ENCODE measurements around the gene SH2B2.

SH2B2 gene

GRCh38 chr7:102286237-102287110, at the start of gene SH2B2:
TSS of gene SH2B2 (plus strand) at chr7:102286868. CDS start at chr7:102300551, 13,683 bp downstream.
- peak; percentile 86 for DNase-seq

- DNase-seq: no peak
These were observed 47.4 kb upstream of the SH2B2 start for GRCh38 chr7:102239206-102239820.

- no peak for DNase-seq
These were observed 45.2 kb upstream of the SH2B2 start for GRCh38 chr7:102241431-102241830.

- DNase-seq: no peak
These were observed 42.1 kb upstream of the SH2B2 start for GRCh38 chr7:102244601-102245000.

- DNase-seq: no peak
These were observed 38.6 kb upstream of the SH2B2 start for GRCh38 chr7:102248081-102248455.

GRCh38 chr7:102248456-102249395, 37.9 kb upstream of the SH2B2 start:
- no peak for DNase-seq

GRCh38 chr7:102251531-102252365, 34.9 kb upstream of the SH2B2 start:
- no peak for DNase-seq

- peak; percentile 78 for DNase-seq
These were observed 34.2 kb upstream of the SH2B2 start for GRCh38 chr7:102252366-102252982.

- no peak for DNase-seq
These were observed 33.3 kb upstream of the SH2B2 start for GRCh38 chr7:102253066-102253972.

- no peak for DNase-seq
These were observed 32.7 kb upstream of the SH2B2 start for GRCh38 chr7:102253973-102254370.

- no peak for DNase-seq
These were observed 32.1 kb upstream of the SH2B2 start for GRCh38 chr7:102254521-102254920.

GRCh38 chr7:102255501-102255900, 31.2 kb upstream of the SH2B2 start:
- no peak for DNase-seq

GRCh38 chr7:102255916-102256315, 30.8 kb upstream of the SH2B2 start:
- no peak for DNase-seq

- DNase-seq: no peak
These were observed 28.5 kb upstream of the SH2B2 start for GRCh38 chr7:102258073-102258748.

GRCh38 chr7:102258749-102259107, 27.9 kb upstream of the SH2B2 start:
- DNase-seq: no peak

- DNase-seq: no peak
These were observed 25.8 kb upstream of the SH2B2 start for GRCh38 chr7:102260856-102261255.

GRCh38 chr7:102261451-102261850, 25.2 kb upstream of the SH2B2 start:
- no peak for DNase-seq

GRCh38 chr7:102262546-102262945, 24.1 kb upstream of the SH2B2 start:
- no peak for DNase-seq

GRCh38 chr7:102264367-102264891, 22.2 kb upstream of the SH2B2 start:
- no peak for DNase-seq

GRCh38 chr7:102266541-102266940, 20.1 kb upstream of the SH2B2 start:
- DNase-seq: no peak
